GDM1 (cell line): Measurements from ENCODE around the gene FAM229B.
"Not testable (repeated sequence)": the region's sequence is repeated elsewhere in the genome, so short reads cannot be mapped to it uniquely, and the experiment has no call there.

ENCODE experiments used
- DNase-seq: peaks from one replicate; lab custom pipeline; 2025; lab: John Stamatoyannopoulos, UW

The FAM229B gene

DNA sequence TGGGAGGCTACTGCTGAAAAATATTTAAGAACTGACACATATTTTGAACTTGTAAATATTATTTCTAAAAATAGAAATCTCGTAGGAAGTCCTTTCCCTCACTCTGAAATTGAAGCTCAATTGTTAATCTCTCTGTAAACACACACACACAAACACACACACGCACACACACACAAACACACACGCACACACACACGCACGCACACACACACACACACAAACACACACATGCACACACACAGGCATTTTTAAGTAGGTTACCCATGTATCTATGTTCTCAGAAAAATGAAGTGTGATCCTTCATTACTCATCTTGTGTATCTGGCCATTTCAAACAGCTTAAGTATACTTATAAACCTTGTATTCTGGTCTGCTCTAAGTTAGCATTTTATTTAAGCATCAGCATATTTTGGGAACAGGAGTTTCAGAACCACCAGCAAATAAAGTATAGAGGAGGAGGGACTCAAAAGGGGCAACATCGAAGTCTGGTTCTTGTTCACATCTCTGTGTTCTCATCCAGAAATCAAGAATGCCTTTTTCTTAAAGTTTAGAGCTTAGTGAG, 21.9 kb upstream of the FAM229B start:
- DNase-seq: no peak

DNA sequence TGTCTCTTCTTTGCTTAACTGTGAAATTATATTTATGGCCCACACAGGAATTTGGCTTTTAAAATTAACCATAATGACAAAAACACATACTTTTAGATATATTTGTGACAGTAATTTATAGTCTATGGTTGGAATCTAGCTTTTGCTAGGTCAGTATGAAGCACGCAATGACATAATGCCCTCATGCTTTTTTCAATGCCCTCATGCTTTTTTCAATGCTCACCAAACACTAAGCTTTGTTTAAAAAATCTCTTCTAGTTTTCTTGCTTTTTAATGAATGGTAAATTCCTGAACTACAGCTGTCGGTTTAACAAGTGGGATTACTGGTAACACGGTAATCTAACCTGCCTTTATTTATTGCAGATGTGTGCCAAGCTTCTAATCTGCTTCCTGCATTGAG, 20.8 kb upstream of the FAM229B start:
- DNase-seq: no peak

DNA sequence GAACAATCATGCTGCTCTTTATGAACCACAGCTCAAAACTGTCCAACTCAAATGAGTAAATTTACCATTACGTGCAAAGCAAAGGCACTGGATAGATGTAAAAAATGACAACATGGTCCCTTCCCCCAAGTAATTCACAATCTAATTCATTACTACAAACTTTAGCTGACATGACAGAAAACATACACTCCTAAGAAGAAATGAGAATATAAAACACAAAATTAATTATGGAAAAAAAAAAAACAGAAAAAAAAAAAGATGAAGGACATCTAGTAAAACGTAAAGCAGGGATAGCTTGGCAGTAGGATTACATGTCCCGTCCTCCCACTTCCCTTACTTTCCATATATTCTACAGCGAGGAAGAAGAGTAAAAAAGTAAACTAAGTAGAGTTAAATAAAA, 5.8 kb upstream of the FAM229B start:
- DNase-seq: no peak

DNA sequence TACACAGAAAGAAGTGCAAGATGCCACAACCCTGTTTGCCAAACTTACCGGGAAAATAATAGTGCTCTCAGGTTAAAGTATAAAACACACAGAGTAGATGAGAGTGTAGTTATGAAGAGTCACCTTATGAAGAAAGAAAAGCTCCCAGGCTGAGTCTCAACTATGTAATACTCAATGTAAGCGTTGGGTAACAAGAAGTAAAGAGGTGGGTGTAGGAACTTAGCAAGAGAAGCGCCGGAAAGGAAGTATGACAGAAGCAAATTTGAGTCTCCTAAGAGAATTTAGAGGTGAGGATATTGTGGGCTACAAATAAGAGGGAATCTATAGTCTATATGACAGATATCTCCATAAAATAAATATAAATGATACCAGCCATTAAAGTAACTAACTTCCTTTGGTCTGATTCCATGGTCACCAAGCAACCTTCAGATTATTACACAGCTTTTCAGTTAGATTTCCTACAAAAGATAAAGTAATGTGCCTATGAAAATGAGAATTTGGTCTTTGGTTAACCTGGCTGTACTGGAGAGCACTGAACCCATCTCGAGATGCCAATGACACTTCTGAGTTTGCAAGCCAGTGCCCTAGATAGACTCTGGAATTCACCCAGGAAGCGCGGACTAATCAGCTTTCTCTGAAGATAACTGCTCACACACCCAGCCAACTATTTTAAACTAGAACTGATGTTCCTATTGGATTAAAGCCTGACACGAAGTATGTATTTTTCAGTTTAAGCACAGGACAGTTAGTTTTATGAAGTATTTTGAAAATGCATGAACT, 1.9 kb upstream of the FAM229B start:
- DNase-seq: no peak

DNA sequence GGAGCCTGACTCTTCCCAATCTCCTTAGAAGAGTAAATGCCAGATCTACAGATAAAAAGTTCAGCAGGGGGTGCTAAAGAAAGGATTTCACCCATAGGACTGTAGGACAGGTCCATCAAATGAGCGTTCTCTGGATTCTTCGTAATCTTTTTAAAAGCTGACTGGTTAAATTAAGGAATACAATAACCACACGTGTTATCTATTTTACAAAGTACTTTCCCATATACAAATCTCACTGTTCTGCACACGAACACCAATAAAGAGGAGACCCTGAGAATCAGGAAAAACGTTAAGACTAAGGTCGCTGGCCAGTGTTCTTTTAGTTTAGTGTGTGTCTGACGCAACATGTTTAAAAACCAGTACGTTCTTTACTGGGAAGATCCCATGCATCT, 651 bp upstream of the FAM229B start:
- no peak for DNase-seq

DNA sequence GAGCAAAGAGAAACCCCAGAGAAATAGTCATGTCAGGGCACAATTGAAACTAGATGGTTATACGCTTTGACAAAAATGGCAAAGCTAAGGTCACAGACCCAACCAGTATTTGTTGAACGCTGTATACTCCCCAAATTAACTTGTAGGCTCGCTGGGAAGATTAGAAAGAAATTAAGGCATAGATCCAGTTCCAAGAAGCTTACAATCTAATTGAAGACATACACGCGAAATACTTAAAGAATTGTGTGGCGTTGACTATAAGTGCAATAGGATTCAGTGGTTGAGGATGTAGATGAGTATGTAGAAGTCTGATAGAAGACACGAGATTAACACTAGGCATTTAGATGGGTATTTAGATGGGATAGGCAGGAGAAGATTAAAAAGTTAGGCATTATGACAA, 525 bp downstream of the FAM229B start:
- DNase-seq: no peak

DNA sequence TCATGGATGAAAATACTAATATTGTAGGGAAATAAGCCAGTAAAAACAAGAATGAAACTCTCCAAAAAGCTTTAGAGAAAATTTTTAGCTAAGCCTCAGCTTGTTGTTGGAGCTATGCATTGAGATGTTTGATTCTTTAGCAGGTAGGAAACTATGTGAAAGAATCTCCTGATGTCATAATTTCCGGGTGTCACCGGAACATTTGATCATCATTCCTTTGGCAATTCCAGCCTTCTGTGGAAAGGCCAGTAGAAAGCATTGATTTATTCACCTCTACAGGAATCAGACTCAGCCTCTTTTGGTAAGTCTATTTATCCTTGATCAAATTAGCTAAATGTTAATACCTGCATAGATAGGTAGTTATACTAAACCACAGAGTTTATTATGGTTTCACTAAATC, 9.5 kb downstream of the FAM229B start:
- DNase-seq: no peak

DNA sequence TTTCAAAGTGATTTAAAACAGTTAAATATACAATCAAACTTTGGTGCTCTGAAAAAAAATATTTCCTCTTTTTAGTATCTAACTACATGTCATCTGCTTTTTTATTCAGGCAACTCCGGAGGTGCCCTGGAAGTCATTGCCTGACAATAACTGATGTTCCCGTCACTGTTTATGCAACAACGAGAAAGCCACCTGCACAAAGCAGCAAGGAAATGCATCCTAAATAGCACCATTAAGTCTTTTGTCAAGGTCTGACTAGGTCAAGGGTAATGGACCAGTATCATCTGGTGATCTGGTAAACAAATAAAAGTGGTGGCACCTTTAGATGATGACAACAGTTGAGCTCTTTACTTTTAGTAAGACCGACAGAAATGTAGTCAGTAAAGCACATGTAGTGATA, 13.2 kb downstream of the FAM229B start:
- no peak for DNase-seq

DNA sequence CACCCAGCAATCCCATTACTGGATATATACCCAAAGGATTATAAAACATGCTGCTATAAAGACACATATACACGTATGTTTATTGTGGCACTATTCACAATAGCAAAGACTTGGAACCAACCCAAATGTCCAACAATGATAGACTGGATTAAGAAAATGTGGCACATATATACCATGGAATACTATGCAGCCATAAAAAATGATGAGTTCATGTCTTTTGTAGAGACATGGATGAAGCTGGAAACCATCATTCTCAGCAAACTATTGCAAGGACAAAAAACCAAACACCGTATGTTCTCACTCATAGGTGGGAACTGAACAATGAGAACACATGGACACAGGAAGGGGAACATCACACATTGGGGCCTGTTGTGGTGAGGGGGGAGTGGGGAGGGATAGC, 18.6 kb downstream of the FAM229B start:
- not testable (repeated sequence) for DNase-seq

DNA sequence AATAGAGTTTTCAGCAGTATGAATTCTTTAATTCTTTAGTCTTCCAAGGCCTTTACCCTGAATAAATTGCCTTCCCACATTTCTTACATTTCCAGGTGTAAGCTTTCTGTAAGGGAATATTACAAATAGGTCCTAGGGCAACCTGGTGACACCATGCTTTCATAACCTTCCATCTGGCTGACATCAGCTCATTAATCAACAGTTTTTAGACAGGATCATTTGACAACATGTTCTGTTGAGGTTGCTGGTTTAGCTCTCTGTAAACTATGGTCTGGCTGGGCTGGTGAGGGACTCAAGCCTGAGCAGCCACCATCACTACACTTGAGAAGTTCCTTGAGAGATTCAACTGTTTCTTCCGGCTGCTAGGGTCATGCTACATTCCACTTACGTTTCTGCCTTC, 19.2 kb downstream of the FAM229B start:
- no peak for DNase-seq

DNA sequence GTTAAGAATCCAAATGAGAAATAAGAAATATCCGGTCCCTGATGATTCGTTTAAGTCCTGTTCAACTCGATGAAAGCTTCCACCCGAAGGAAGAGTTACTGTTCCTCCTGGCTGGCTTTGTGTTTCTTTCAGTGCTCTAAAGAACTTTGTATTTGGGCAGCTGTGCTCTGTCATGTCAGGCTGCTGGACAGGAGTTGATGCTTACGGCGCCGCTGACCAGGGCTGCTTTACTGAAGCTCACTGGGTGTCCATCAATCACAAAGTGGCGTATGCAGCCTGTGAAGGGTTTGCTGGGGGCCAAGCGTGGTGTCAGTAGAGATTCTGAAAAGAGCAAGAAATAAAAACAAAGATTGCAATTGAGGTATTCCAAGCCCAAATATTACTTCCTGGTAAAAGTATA, 21.9 kb downstream of the FAM229B start:
- DNase-seq: no peak

DNA sequence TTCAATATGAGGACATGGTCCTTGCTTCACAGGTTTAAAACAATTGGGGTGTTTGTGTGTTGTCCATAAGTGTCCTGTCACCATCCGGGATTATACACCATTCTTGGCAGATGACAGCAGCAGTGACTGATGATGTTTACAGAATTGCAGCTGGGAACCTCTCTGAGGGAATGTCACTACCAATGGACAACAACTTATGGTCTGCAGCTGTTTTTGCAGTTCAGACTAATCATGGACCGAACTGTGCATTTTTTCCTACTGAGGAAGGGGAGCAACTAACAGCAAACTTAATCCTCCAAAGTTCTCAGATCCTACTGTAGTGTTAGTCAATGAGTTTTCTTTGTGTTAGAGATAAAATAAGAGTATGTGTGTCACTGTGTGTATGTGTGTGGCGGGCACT, 26.0 kb downstream of the FAM229B start:
- no peak for DNase-seq

DNA sequence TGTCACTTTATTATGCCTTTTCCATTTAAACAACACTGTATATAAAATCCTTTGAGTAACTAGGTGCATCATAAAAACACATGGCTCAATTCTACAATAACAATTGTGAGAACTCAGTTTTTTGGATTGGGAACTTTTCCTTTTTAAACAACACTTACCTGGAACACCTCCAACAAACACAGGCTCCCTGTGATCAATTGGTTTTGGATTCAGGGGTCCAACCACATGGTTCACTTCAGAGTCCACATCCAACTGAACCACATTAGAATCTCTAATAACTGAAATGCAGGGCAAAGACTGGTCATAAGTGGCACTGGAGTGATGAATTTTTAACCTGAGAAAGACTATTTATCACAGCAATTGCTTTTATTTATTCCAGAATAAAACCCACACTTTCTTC, 26.5 kb downstream of the FAM229B start:
- no peak for DNase-seq

DNA sequence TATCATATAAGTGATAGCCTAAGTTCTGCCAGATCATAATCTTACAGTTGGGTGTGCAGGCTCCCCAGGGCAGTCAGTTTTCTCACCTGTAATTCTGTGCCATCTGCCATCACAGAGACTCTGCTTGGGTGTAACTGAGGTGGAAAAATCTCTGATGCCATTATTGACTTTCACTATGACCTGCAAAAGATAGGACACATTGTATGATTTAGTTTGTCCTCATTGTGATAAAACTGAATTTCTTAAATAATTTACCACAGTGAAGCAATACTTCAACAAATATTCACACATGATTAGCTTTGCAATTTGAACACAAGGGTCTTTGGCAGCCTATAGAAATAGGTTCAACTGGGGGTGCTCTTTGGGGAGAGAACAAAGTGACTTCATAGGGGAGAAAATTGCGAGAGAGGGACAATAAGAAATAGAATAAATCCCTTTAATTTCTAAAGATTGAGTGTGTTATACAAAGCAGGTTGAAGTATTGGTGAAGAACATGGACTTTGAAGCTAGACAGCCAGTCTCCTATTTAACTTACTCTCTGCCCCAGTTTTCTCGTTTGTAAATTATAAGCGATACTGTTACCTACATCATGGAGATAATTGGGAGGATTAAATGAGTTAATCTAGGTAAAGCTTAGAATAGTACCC, 27.3 kb downstream of the FAM229B start:
- no peak for DNase-seq

DNA sequence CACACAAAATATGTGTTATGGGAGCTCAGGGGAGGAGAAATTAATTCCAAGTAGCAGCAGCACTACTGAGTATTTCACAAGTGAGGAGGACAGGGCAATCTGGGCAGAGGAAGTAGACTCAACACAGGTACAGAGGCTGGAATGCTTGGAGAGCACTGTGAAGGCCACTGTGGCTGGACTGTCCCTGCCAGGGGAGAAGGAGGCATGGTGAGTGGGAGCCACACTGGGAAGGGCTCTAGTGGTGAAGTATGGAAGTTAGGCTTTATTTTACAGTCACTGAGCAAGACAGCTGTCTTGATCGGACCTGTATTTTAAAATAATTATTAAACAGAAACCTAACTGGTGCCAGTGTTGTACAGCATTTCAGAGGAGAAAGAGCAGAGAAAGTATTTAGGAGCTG, 28.8 kb downstream of the FAM229B start:
- no peak for DNase-seq

DNA sequence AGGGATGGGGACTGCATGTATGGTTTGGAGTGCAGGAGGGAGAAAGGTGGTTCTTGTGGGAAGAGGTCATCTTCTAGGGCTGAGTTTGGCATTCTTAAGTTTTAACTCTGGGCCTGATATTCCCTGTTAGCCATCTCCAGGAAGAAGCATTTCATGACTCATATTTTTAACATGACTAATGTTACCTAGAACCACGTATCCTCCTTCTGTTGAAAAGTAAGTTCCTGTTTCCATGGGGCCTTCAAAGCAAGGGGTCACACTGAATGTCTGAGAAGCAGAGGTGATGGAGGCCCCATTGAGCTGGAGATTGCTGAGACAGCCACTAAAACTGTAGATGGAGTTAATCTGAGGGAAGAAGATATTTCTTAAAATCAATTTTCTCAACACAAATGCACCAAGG, 30.2 kb downstream of the FAM229B start:
- peak; percentile 15 for DNase-seq

DNA sequence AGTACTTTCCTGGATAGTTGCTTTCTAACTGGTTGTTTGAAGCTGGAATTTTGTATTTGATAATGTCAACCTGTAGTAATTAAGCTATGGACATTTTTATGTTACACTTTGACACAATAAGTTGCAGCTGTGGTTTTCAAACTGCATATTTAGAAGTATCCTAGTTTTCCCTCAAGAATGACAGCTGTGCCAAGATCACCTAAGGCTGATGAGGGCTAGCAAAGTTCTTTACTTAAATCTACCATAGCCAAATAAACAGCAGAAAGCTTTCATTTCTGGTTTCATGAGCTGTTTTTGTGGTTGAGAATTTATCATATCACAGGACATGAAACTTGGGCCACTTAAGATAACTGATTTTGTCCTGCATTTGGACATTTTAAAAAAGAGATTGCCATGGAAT, 30.6 kb downstream of the FAM229B start:
- DNase-seq: no peak

DNA sequence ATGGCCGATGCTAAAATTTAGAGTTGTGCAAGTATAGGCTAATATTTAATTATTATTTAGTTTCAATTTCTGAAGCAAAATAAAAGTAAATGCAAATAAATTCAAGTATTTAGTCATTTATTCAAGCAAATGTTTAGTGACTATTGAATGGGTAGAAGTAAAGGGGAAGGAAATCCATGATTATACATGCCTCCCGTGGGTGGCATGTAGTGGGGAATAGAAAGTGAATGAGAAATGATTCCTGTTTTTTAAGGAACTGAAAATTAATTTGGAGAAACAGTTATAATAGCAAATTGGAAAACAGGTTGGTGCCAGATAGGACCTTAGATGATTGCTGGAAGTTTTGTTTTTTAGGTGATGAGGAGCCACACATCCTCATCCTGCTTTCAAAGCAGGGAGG, 35.4 kb downstream of the FAM229B start:
- no peak for DNase-seq

DNA sequence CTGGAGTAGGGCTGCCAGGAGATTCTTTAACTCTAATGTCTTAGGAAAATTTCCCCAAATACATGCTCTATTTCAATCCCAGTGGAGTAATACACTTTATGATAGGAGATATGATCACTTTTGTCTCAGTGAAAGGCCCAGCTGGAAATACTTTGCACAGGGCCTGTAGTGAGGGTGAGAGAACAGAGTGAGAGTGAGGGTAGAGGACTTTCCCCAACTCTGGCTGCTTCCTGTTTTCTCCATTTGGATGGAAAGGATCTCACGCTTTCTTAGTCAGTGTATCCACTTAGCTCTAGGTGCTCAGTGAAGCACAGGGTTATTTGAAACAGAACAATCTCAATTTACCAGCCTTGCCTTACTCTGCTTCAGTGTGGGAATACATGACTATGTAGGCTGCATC, 36.6 kb downstream of the FAM229B start:
- no peak for DNase-seq

DNA sequence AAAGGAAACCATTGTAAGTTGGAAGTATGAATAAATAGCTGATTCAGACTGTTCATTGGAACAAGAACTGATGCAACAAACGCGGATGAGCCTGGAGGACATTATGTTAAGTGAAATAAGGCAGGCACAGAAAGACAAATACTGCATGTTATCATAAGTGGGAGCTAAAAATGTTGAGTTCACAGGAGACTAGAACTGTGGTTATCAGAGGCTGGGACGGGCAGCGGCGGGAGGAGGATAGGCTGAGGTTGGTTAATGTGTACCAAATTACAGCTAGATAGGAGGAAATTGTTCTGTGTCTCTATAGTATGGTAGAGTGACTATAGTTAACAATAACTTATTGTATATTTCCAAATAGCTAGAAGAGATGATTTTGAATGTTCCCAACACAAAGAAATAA, 40.8 kb downstream of the FAM229B start:
- DNase-seq: no peak

DNA sequence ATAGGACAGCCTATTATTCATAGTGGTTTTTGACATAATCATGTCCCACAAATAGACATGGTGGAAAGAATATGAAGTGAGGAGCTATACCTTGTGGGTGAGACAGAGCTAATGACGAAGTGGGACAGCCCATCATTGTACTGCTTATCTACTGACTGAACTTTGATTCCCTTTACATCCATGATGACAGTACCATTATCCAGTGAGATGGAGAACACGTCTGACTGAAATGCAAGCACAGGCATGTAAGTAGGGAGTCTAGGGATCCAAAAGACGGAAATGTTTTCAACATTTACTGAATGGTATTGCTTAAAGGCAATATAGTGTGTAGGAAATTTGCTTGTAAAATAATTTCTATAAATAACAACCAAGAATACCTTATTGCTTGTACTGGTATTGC, 43.5 kb downstream of the FAM229B start:
- no peak for DNase-seq

DNA sequence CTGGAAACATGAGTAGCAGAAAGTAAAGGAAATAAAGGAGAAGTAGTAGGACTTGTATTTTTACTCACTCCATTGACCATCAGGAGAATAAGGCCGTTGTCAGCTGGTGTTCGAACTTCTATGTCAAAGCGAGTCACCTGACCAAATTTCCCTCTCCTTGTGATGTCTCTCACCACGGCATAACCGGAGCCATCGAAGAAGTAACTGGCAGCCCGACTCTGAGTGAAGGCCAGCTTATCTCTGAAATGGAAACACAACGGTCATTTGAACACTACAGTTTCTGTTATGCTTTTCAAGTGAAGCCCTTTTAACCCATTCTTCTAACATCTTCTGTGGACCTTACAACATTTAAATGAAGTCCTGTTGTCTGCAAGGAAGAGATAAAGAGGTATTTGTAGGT, 51.7 kb downstream of the FAM229B start:
- no peak for DNase-seq

DNA sequence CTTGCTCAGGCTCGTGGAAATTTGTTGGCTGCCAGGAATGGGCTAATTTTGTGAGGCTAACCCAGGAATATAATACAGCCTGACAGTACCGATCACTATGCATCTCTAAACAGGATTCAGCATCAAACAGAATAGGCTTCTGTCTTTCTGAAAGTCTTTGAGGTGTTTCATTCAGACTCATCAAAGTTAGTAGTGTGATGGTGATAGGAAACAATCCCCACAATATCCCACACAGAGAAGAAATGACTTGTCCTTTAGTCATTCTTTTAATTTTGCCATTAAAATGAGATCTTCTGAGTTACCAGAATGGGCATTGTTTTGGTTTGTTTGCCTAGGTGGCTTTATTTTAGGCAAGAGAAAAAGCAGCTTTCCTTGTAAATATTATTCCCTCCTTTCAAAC, 54.3 kb downstream of the FAM229B start:
- no peak for DNase-seq
